Loucy (cell line): ENCODE measurements around the gene MRGPRX1.

Experiments used
- H2AFZ ChIP-seq: fragments of 200-600 bp; sonication (generic); 2 replicates; pipeline ENCODE4 v1.6.0; 2016; ENCODE audit warnings: antibody characterized with exemption, mild to moderate bottlenecking, low read length, moderate library complexity
- H3F3A ChIP-seq: fragments of 200-600 bp; 2 replicates; pipeline ENCODE4 v1.6.0; 2016; ENCODE audit warnings: antibody characterized with exemption, low read depth, mild to moderate bottlenecking
- H3K27me3 ChIP-seq: fragments of 200-600 bp; sonication (generic); 2 replicates; pipeline ENCODE4 v1.6.1; 2014; ENCODE audit warnings: low read length, mild to moderate bottlenecking; ENCODE audit not compliant: insufficient read depth, poor library complexity, severe bottlenecking
- H3K36me3 ChIP-seq: fragments of 200-600 bp; sonication (generic); 2 replicates; pipeline ENCODE4 v1.6.1; 2016; ENCODE audit warnings: low read length; ENCODE audit not compliant: insufficient read depth
- H3K4me1 ChIP-seq: fragments of 200-600 bp; sonication (generic); 2 replicates; pipeline ENCODE4 v1.5.1; 2014; ENCODE audit warnings: low read length, mild to moderate bottlenecking; ENCODE audit not compliant: insufficient read depth, poor library complexity, severe bottlenecking
- H3K4me2 ChIP-seq: fragments of 200-600 bp; sonication (generic); 2 replicates; pipeline ENCODE4 v1.6.0; 2014; ENCODE audit warnings: antibody characterized with exemption, low read length, low read depth, mild to moderate bottlenecking; ENCODE audit not compliant: poor library complexity, severe bottlenecking
- H3K4me3 ChIP-seq: fragments of 200-600 bp; sonication (generic); 2 replicates; pipeline ENCODE4 v1.5.1; 2014; ENCODE audit warnings: low read length, mild to moderate bottlenecking, mixed read lengths; ENCODE audit not compliant: poor library complexity, severe bottlenecking
- H3K79me2 ChIP-seq: fragments of 200-600 bp; sonication (generic); 2 replicates; pipeline ENCODE4 v1.6.1; 2014; ENCODE audit warnings: low read length; ENCODE audit not compliant: insufficient read depth
- H3K9ac ChIP-seq: fragments of 200-600 bp; sonication (generic); 2 replicates; pipeline ENCODE4 v1.6.0; 2014; ENCODE audit warnings: mild to moderate bottlenecking, low read depth, low read length, moderate library complexity; ENCODE audit not compliant: poor library complexity, severe bottlenecking
- H3K9me2 ChIP-seq: fragments of 200-600 bp; sonication (generic); replicated peaks from 2 replicates; pipeline ENCODE4 v1.6.1; 2016; ENCODE audit warnings: low read depth, low read length, mixed read lengths
- H3K9me3 ChIP-seq: fragments of 200-600 bp; sonication (generic); 2 replicates; pipeline ENCODE4 v1.6.1; 2014; ENCODE audit warnings: mild to moderate bottlenecking, antibody characterized with exemption, low read length, low read depth; ENCODE audit not compliant: insufficient read depth
- H4K20me1 ChIP-seq: fragments of 200-600 bp; sonication (generic); 2 replicates; pipeline ENCODE4 v1.6.0; 2014; ENCODE audit warnings: antibody characterized with exemption, low read length, mild to moderate bottlenecking; ENCODE audit not compliant: insufficient read depth, poor library complexity, severe bottlenecking
- EZH2phosphoT487 ChIP-seq: fragments of 200-600 bp; IDR thresholded peaks from 2 replicates; pipeline ENCODE4 v1.6.1; 2018; ENCODE audit warnings: antibody characterized with exemption, mild to moderate bottlenecking, moderate library complexity, borderline replicate concordance
- TF ChIP-seq, protein P1 (sequence below): fragments of 200-600 bp; sonication (generic); conservative IDR thresholded peaks from 2 replicates; pipeline ENCODE4 v1.5.1; 2014; ENCODE audit warnings: mild to moderate bottlenecking, antibody characterized with exemption, low read length

MRGPRX1 gene

DNA sequence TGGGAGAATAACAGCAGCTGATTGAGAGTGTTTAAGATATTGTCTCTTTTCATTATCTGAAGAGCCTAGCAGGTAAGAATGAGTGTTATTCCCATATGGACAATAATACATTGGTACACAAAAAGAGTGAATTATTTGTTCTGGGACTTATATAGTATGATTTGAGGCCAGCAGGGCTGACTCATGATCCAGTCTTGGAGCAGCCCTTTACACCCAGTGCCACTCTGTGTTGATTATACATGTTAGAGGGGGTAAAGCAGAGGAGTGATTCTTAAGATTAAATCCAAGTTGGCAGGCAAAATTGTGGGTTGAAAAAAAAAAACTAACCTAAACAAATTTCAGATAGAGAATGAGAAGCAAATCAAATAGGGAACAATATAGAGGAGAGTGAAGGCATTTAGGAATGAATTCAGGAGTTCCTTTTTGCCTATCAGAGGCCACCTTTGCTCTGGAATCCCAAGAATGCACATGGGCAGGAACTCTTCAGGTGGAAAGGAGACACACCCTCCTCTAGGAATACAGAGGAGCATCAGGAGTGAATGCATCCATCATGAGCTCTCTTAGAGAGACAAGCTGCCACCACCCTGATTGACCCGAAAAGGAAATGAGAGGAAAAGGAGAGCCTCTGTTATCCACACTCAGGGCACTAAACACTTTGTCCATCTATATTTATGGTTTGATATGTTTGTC lies 19.2 kb upstream of the MRGPRX1 start:
- Histone ChIP-seq H3K9me2 (no peaks in the 10 kb centered on the region), H3K9me3 (no peaks in the 10 kb centered on the region), H2AFZ (no peak overlapping the region), H3K9ac (no peak overlapping the region), H3K27me3 (no peaks in the 10 kb centered on the region), H3K79me2 (no peaks in the 10 kb centered on the region), H3F3A (no peaks in the 10 kb centered on the region), H3K4me1 (no peaks in the 10 kb centered on the region), H4K20me1 (no peaks in the 10 kb centered on the region), H3K36me3 (no peaks in the 10 kb centered on the region), H3K4me3 (no peak overlapping the region), H3K4me2 (no peak overlapping the region)
- TF ChIP-seq, protein P1, sequence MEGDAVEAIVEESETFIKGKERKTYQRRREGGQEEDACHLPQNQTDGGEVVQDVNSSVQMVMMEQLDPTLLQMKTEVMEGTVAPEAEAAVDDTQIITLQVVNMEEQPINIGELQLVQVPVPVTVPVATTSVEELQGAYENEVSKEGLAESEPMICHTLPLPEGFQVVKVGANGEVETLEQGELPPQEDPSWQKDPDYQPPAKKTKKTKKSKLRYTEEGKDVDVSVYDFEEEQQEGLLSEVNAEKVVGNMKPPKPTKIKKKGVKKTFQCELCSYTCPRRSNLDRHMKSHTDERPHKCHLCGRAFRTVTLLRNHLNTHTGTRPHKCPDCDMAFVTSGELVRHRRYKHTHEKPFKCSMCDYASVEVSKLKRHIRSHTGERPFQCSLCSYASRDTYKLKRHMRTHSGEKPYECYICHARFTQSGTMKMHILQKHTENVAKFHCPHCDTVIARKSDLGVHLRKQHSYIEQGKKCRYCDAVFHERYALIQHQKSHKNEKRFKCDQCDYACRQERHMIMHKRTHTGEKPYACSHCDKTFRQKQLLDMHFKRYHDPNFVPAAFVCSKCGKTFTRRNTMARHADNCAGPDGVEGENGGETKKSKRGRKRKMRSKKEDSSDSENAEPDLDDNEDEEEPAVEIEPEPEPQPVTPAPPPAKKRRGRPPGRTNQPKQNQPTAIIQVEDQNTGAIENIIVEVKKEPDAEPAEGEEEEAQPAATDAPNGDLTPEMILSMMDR, result no peak
- no peak for TF ChIP-seq EZH2phosphoT487

DNA sequence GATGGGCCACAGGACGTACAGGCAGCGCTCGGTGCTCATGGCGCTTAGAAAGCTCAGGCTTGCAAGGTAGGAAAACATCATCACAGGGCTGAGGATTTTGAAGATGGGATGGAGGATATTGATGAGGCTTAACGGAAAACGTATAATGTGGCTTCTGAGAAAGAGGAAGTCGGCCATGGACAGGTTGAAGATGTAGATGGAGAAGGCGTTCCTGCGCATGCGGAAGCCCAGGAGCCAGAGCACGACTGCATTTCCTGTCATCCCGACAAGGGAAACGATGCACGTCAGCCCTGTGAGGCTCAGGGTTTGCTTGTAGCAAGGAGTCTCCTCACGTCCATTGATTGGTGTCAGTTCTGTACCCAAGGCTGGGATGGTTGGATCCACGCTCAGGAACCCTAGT lies 17.4 kb upstream of the MRGPRX1 start:
- Histone ChIP-seq H3K4me3 (no peak overlapping the region), H3K27me3 (no peaks in the 10 kb centered on the region), H3K4me1 (no peaks in the 10 kb centered on the region), H3K9ac (no peak overlapping the region), H4K20me1 (no peaks in the 10 kb centered on the region), H3K4me2 (no peak overlapping the region), H3K79me2 (no peaks in the 10 kb centered on the region), H3K9me3 (no peaks in the 10 kb centered on the region), H3F3A (no peaks in the 10 kb centered on the region), H3K36me3 (no peaks in the 10 kb centered on the region), H3K9me2 (no peaks in the 10 kb centered on the region), H2AFZ (no peak overlapping the region)
- TF ChIP-seq, protein P1, result no peak

DNA sequence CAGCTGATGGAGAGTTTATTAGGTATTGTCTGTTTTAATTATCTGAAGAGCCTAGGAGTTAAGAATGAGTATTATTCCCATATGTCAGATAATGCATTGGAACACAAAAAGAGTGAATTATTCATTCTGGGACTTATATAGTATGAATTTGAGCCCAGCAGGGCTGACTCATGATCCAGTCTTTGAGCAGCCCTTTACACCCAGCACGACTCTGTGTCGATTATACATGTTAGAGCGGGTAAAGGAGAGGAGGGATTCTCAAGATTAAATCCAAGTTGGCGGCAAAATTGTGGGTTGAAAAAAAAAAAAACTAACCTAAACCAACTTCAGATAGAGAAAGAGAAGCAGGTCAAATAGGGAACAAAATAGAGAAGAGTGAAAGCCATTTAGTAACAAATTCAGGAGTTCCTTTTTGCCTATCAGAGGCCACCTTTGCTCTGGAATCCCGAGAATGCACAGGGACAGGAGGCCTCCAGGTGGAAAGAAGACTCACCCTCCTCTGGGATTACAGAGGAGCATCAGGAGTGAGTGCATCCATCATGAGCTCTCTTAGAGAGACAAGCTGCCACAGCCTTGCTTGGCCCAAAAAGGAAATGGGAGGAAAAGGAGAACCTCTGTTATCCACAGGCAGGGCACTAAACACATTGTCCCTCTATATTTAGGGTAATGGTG lies 3.1 kb downstream of the MRGPRX1 start:
- Histone ChIP-seq H3K4me2 (no peak overlapping the region), H2AFZ (no peak overlapping the region)

More for the DNA sequence above, 3.1 kb downstream of the MRGPRX1 start:
- Histone ChIP-seq H3K36me3 (no peaks in the 10 kb centered on the region), H3K4me3 (no peak overlapping the region), H3K79me2 (no peaks in the 10 kb centered on the region), H3F3A (no peaks in the 10 kb centered on the region), H4K20me1 (no peaks in the 10 kb centered on the region), H3K9me3 (no peaks in the 10 kb centered on the region), H3K27me3 (no peaks in the 10 kb centered on the region), H3K9me2 (no peaks in the 10 kb centered on the region), H3K9ac (no peak overlapping the region), H3K4me1 (peaks cover 8% of the 10 kb centered on the region)
- TF ChIP-seq, protein P1, result no peak
- no peak for TF ChIP-seq EZH2phosphoT487
